Measurements from ENCODE around the gene DIAPH1.

DNA sequence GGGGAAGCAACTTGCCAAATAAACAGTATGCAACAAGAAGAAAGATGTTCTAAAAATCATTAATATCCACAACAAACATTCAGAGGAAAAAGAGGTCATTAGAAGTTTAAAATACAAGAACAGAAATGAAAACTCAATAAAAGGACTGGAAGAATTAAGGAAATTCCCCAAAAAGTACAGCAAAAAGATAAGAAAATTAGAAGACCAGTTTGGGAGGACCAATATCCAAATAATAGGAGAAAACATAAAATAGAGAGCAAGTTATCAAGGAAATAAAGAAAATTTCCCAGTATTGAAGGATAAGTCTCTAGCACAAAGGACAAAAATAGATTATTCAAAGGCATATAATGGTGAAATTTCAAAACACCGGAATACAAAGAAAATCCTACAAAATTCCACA lies 21.9 kb downstream of the DIAPH1 start:
- TF ChIP-seq POLR2A (IDR thresholded peaks at IDR 0.05; ENCODE audit: low read depth, low read length) (no peak), POLR2AphosphoS5 (IDR thresholded peaks at IDR 0.05; ENCODE audit: low read depth, low read length) (no peak)

Measured in GM12891 (cell line).